GM21515 (cell line): ENCODE results near the gene PDE4B.

Experiments
- ATAC-seq: cut with Tn5 transposase; IDR thresholded peaks from one replicate; pipeline ENCODE4 v1.9.1; 2021; ENCODE audit not compliant: unreplicated experiment

The PDE4B gene

DNA sequence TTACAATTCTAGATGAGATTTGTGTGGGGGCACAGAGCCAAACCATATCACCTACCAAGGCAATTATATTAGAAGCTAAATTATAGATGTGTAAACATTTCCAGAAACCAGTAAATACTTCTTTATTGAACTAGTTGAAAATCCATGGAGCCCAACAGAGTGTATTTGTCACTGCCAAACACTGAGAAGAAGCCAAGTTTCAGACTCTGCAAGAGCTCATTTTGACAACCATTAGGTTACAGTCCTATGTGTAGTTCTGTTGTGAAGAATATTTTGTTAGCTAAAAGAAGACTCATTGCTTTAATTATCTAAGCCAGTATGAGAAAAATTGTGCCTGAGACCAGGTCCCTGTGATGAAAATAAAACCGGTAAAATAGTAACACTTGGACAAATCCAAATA is 382.4 kb downstream of the PDE4B start:
- no peak for ATAC-seq

DNA sequence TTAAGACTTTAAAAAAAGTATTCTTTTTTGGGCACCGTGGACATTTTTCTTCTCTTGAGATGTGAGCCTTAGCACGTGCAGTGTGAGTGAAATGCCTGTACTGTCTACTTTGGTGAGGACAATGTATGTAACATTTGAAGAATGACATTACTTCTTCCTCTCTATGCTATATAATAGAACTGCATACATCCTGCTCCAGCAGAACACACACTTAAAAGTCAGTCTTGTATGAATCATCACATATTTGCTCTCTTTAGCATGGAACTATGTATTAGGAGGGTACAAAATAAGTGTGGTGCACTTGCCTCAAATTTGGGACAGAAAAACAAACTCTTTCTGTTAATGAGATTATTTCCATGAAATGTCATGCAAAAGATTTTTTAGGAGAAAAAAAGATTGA is 382.9 kb downstream of the PDE4B start:
- ATAC-seq: no peak

DNA sequence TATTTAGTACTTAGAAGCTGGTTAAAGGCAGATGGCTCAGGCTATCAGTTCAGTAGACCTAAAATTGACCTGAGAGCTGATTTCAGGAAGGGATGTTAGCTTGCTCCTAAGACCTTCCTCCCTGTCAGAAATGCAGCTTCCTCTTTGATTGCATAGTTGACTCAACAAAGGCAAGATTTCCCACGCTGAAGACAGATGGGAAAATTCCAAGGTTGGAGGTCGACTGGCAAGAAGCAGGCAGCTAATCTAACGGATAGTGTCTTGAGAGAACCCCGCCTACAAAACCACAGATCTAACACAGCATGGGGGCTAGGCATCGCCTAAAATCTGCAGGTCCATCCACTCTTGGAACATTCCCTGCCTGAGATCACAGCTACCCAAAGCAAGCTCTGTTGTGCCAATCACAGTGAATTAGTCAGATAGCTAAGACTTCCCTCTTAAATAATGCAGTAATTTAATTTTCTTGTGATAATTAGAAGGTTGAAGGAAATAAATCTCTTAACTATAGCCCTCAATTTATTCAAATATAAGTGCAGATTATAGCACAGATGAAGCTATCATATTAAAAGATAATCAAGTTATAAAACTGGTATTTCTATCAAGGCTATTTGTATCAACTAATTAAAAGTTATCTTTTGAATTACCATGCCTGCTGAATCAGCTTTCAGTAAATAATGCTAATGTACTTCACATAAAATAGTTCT is 383.5 kb downstream of the PDE4B start:
- ATAC-seq: no peak

DNA sequence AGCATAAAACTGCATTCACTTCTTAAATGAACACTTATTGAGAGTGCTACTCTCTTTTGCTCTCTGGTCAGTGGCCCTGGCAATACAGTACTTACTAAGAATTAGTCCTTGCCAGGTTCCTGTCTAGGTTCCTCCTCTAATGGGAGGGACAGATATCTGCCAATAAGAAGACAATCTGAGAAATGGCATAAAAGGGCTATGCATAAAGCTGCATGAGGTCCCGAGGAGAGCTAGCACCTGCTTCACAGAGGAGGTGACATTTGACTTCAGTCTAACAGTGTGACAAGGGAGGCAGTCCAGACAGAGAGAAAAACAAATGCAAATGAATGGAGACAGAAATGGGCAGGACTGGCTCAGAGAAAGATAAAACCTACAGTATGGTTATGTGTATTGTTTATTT is 384.1 kb downstream of the PDE4B start:
- ATAC-seq: no peak

- ATAC-seq: no peak
Observed at GRCh38 chr1:66177510-66177909, 384.8 kb downstream of the PDE4B start.

DNA sequence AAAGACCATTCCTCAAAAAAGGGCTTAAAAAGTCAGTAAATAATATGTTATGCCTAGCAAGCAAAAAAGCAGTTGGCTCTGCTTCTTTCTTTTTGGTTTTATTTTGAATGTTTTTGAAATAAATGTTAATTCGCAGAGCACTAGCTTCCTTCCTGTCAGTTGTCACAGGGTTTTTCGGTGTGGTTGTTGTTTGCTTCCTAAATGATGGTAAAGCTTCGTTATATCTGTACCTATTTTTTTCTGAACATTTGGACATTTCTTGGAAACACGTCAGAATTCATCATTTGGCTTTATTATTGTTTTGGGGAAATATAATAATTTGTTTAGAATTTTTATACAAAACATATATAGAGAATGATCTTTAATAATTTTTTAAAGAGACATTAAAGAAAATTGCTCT is 389.3 kb downstream of the PDE4B start:
- no peak for ATAC-seq

GRCh38 chr1:66182551-66183178 is 390.0 kb downstream of the PDE4B start:
- ATAC-seq: no peak

- ATAC-seq: no peak
Observed at GRCh38 chr1:66183400-66183799, 390.7 kb downstream of the PDE4B start.

GRCh38 chr1:66197120-66197519 is 404.4 kb downstream of the PDE4B start:
- no peak for ATAC-seq

DNA sequence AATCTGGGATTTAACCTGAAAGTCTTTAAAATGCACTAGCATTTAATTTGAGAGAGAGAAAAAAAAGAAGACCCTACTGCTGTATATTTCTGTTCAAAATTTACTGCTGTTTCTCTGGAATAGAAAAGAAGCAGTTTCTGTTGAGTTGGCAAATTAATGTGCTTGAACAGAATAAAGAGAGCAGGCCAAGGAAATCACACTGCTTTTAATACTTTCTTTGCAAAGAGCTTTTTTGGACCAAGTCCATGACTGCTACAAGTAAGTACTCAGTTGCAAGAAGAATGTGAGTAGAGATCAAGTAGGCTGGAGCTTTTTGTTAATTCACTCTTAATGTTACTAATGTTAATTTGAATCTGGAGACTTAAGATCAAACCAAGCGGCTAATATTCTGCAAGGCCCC is 405.1 kb downstream of the PDE4B start:
- no peak for ATAC-seq

DNA sequence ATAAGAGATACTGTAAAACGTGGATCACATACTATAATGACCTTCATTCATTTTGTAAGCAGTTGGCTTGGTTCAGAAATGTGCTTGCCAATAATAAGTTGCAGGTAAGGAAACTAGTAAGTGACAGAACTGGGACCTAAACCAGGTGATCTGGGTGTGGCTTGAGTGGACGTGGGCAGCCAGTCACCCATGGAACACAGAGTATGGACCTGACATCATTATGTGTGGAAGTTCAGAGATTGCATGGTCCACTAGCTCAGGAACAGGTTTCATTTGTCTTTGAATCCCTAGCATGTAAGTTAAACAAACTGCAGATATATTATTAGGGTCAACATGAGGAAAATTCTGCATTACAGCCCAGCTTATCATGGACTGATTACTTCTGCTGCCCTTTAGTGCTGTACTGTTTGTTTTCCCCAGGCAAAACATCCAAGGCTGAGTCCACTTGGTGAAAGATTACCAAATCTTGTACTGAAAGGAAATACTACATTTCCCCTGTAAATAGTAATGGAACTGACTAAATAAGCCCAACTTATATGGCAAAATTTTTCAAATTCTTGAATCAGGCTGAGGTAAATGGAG is 414.0 kb downstream of the PDE4B start:
- ATAC-seq: no peak

DNA sequence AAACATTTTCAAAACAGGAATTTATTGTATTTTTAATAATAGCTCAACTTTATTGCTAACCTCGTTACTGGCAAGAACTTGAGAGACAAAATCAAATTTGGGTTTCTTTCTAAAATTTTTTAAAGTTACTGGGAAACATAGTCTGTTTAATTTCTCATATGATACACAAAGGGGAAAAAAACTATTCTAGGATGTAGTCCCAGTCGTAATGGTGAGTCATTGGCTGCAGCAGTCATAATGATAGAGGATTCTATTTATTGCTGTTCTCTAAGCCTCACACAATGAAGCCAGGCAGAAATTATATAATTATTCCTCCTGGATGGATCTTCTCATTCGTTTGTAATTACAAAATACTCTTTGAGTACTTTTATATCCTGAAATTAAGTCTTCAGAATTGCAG is 414.8 kb downstream of the PDE4B start:
- ATAC-seq: no peak

GRCh38 chr1:66208632-66209031 is 415.9 kb downstream of the PDE4B start:
- ATAC-seq: no peak

DNA sequence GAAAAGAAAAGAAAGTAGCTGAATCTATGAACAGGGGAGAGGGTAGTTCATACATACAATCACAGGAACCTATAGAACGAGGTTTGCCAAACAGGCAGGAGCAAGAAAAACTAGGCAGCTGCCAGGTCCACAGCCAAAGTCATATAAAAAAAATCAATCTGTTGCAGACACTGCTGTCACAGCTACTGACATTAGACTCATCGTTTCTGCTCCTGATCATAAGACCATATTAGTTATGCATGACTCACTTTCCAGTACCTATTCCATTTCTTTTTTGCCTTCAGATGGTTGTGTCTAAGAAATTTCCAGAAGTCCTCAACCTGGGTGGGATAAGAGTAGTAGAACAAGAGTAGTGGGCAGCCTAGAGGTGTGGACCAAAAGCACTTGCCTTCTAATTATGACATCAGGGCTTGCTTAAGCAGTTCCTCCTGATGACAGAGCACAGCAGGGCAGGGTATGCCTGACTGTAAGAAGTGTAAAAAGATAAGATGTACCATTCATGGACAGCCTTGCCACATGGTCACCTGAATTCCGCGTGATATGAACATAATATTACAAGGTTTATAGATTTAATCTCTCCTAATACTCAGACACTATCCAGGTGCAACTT is 418.0 kb downstream of the PDE4B start:
- no peak for ATAC-seq

DNA sequence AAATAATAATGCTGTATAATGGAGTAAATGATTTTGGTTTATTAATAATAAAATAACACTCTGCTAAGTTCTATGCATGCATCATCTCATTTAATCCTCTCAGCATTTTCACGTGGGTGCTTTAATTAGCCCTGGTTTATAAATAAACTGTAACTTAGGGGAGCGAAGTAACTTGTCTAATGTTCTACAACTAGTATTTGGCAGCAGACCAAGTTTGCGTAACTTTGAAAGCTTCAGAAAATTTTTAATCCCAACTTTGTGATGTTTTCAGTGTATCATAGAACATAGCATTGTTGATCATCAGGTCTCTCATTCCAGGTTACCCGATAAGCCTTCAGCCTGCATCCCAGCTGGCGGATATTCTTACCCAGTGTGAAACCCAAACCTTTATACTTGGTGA is 418.8 kb downstream of the PDE4B start:
- ATAC-seq: no peak

- ATAC-seq: no peak
Observed at GRCh38 chr1:66213491-66213890, 420.8 kb downstream of the PDE4B start.

DNA sequence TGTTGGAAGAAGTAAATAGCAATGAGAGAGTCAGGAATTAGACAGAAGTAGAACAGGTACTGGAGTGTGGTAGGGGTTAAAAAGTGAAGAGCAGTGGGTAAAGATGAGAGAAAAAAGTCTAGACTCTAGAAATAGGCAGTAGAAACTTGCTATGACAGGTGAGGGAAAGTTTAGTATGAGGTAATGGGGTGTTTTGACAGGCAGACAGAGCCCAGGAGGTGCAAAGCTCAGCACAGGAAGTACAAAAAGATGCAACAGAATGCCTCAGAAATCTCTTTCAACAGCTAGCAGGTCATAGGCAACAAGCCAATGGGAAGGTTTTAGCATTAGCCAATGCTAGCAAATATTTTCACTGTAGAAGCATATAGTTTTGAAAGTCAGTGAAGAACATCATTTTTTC is 422.2 kb downstream of the PDE4B start:
- ATAC-seq: peak; percentile 57

GRCh38 chr1:66217021-66217420 is 424.3 kb downstream of the PDE4B start:
- ATAC-seq: no peak

GRCh38 chr1:66217561-66217960 is 424.9 kb downstream of the PDE4B start:
- ATAC-seq: no peak

- no peak for ATAC-seq
Observed at GRCh38 chr1:66220477-66220876, 427.8 kb downstream of the PDE4B start.

DNA sequence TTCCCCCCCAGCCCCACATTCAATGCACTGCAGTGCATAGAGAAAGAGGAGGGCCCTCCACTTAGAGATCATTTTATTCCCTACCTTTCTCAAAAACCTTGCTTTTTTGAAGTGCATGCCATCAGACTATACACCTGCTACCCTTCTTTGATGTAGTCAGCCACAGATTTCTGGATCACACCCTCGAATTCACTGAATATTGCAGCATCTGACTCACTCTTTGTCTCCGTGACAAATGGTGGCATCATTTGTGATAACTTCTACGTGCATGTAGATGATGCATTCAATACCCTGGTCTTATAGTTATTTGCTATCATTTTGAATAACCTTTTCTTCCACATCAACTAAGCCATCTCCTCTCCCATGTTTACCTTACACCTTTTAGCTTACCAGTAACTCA is 431.0 kb downstream of the PDE4B start:
- ATAC-seq: no peak

DNA sequence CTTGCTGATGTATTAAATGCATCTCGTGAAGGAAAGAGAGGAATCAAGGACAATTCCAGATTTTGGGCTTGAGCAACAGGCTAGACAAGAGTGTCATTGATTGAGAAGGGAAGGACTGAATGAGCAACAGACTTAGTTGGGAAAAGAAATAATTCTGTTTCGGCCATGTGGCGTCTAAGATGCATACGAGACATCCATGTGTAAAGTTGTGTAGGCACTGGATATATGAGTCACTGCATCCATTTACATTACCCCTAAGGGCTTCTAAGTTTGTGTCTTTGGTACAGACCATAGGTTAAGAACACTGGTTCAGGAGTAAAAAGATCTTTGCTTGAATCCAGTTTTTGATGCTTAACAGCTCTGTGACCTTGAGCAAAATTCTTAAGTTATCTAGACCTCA is 434.3 kb downstream of the PDE4B start:
- ATAC-seq: no peak
